ENCODE data around the gene POLR3K.

- TF ChIP-seq, protein P1, sequence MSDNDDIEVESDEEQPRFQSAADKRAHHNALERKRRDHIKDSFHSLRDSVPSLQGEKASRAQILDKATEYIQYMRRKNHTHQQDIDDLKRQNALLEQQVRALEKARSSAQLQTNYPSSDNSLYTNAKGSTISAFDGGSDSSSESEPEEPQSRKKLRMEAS (IDR thresholded peaks at IDR 0.05), result peak; percentile 84
- TF ChIP-seq JUND (IDR thresholded peaks at IDR 0.05), result no peak
- TF ChIP-seq CTCF (IDR thresholded peaks at IDR 0.05 in 2 of 3, conservative IDR thresholded peaks at IDR 0.05 in 1 of 3; ENCODE audit: borderline replicate concordance in 1 of 3, insufficient read depth in 1 of 3, low read depth in 2 of 3, low read length in 2 of 3), result no peak
- TF ChIP-seq POLR2A (IDR thresholded peaks at IDR 0.05; ENCODE audit: borderline replicate concordance, extremely low read depth, insufficient read depth, insufficient read length), result no peak
Observed at GRCh38 chr16:77807-78443, 24.5 kb upstream of the POLR3K start, which contains the start of gene MPG.
